Sigmoid colon (tissue), 7 donors: Measurements from ENCODE around the gene TTLL3. TPM values are rescaled to one million over a fixed set of nuclear protein-coding genes. Genes with fewer than 3 reads are reported as not detected.

ENCODE experiments used
- DNase-seq: peaks from one replicate; pipeline ENCODE4 v3.0.0-alpha.2; 2019
- H3K27ac ChIP-seq, 4 donors: fragments of 200-600 bp; sonication (generic); one replicate each; pipeline ENCODE4 v1.5.1; 2016 to 2019; ENCODE audit warnings: mild to moderate bottlenecking in 1 of 4
- H3K27me3 ChIP-seq, 3 donors: fragments of 200-600 bp; sonication (generic); one replicate each; pipeline ENCODE4 v1.5.1; 2019; ENCODE audit warnings: mild to moderate bottlenecking in 1 of 3
- H3K36me3 ChIP-seq, 4 donors: fragments of 200-600 bp; sonication (generic); one replicate each; pipeline ENCODE4 v1.5.1; 2016 to 2019
- H3K4me1 ChIP-seq, 4 donors: fragments of 200-600 bp; sonication (generic); one replicate each; pipeline ENCODE4 v1.5.1; 2017 to 2019
- H3K4me3 ChIP-seq, 4 donors: fragments of 200-600 bp; sonication (generic); one replicate each; pipeline ENCODE4 v1.5.1; 2017 to 2019; ENCODE audit warnings: mild to moderate bottlenecking in 2 of 4, moderate library complexity in 1 of 4
- H3K9me3 ChIP-seq, 4 donors: fragments of 200-600 bp in 3 of 4; sonication (generic) in 3 of 4; one replicate each; pipeline versions ENCODE4 v1.5.1 to v1.6.1; 2013 to 2019
- EP300 ChIP-seq, 4 donors: sonication (generic); formaldehyde crosslinking; IDR thresholded peaks; one replicate each; pipeline ENCODE4 v1.6.1; 2017; ENCODE audit warnings: antibody characterized with exemption in 4 of 4
- POLR2A ChIP-seq, 2 donors: fragments of 450-650 bp; IDR thresholded peaks; one replicate each; pipeline ENCODE4 v1.6.1; 2016; ENCODE audit warnings: antibody characterized with exemption in 2 of 2, mild to moderate bottlenecking in 2 of 2, moderate library complexity in 2 of 2
- POLR2AphosphoS5 ChIP-seq, 4 donors: sonication (generic); formaldehyde crosslinking; IDR thresholded peaks; one replicate each; pipeline ENCODE4 v1.6.1; 2017; ENCODE audit warnings: antibody characterized with exemption in 4 of 4
- WGBS, 2 donors: extraction: QIAGEN DNeasy Blood & Tissue Kit; methylation state at CpG; one replicate each; pipeline ENCODE4 v1.1.7; 2013; 5-methylcytosine and 5-hydroxymethylcytosine counted together
- intact Hi-C: fragments of 100-400 bp; cut with DNase I; formaldehyde crosslinking; loops from one replicate; pipeline ENCODE4 v1.15.1; 2023
- polyA plus RNA-seq, 3 donors: library from polyadenylated mRNA; stranded (reverse); fragments of 200-250 nt; gene quantifications; one replicate each; pipeline ENCODE4 v1.2.3, GENCODE V29; 2013
- total RNA-seq, 4 donors: library from RNA; depleted of rRNA; stranded (reverse); fragments of >200 nt; gene quantifications; one replicate each; pipeline ENCODE4 v1.1.0, GENCODE V29; 2016
- TF ChIP-seq, protein P1 (sequence below), 4 experiments: fragments of 450-650 bp in 3 of 4; fragments of 200-600 bp in 1 of 4; IDR thresholded peaks; one replicate each; pipeline ENCODE4 v1.5.1; 2016 to 2019; ENCODE audit warnings: antibody characterized with exemption in 4 of 4, mild to moderate bottlenecking in 3 of 4, moderate library complexity in 2 of 4
- donor health status: healthy with polysubstance abuse.
- donor health status: Bipolar disorder and iron deficiency.
- donor health status: healthy.

The TTLL3 gene
- total and polyA plus RNA-seq, 7 donors, result 4.4 to 117 (median 35.3) TPM

DNA sequence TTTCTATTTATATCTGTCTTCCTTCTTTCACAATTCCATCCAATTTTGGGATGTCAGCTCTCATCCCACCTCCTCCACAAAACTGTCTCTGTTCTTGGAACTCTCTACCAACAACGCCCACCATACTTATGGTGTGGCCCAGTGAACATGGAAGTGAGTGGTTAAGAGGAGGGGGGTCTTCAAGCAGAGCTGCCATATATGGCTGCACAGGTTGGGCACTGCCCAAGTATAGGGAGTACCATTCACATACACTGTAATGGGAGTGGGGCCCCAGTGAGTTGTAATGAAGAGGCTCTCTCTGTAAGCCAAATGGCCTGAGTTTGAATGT is 32.4 kb upstream of the TTLL3 start:
- WGBS, 2 donors, result 88 to 91% methylated on average over 1 of the region's 1 CpG
- peak overlapping the region in 2 of 4 donors; percentile 18 to 32 for H3K27ac ChIP-seq

DNA sequence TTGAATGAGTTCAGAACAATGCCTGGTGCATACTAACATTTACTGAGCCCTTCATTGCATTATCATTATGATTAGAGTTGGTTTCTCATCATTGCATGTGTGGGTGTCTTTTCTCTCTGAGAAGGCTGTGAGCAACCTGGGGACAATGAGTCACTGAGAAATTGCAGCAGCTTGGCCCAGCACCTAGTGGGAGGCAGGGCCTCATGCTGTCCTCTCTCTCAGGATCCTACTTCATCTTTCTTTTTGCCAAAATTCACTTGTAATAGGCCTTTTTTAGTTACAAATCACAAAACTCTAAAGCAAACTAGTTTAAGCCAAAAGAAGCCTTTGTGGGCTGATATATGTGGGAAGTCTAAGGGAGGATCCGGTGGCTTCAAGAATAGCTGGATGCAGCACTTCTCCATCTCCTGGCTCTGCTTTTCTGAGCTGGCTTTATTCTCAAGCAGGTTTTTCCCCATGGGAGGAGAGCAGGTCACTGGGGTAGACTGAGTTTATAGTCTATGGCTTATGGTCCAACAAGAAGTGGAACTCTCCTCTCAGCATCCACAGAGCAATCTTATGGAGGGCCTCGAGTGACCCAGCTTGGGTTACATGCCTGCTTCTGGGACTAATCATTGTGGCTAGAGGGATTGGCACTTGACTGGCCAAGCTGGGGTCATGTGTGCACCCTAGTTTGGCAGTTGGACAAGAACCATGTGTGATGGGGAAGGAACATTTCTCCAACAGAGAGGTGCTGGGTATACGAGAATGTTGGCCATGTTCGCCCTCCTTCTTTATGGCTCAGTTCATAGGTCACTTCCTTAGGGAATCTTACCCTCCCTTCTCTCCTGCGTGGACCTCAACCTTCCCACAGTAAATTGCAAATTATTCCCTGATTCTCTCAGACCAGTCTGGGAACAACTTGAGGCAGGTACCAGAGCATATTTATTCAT is 31.7 kb upstream of the TTLL3 start:
- intact Hi-C loops, result no loop called here
- no peak for DNase-seq
- H3K27ac ChIP-seq, result peak overlapping the region in 3 of 4 donors; percentile 18 to 32 (median 23)

More for the DNA sequence above, 32.4 kb upstream of the TTLL3 start:
- intact Hi-C loops, result no loop called here
- Histone ChIP-seq H3K4me3 (no peak overlapping the region), H3K36me3 (peaks cover 7 to 36% (median 20%) of the 10 kb centered on the region in 4 donors), H3K4me1 (peaks cover 0 to 9% (median 7%) of the 10 kb centered on the region in 4 donors), H3K27me3 (no peaks in the 10 kb centered on the region), H3K9me3 (no peaks in the 10 kb centered on the region)
- TF ChIP-seq POLR2AphosphoS5 (IDR thresholded peaks at IDR 0.05) (no peak), EP300 (IDR thresholded peaks at IDR 0.05) (no peak), POLR2A (IDR thresholded peaks at IDR 0.05) (no peak)
- TF ChIP-seq, protein P1, sequence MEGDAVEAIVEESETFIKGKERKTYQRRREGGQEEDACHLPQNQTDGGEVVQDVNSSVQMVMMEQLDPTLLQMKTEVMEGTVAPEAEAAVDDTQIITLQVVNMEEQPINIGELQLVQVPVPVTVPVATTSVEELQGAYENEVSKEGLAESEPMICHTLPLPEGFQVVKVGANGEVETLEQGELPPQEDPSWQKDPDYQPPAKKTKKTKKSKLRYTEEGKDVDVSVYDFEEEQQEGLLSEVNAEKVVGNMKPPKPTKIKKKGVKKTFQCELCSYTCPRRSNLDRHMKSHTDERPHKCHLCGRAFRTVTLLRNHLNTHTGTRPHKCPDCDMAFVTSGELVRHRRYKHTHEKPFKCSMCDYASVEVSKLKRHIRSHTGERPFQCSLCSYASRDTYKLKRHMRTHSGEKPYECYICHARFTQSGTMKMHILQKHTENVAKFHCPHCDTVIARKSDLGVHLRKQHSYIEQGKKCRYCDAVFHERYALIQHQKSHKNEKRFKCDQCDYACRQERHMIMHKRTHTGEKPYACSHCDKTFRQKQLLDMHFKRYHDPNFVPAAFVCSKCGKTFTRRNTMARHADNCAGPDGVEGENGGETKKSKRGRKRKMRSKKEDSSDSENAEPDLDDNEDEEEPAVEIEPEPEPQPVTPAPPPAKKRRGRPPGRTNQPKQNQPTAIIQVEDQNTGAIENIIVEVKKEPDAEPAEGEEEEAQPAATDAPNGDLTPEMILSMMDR (IDR thresholded peaks at IDR 0.05), result no peak
- no peak for DNase-seq

DNA sequence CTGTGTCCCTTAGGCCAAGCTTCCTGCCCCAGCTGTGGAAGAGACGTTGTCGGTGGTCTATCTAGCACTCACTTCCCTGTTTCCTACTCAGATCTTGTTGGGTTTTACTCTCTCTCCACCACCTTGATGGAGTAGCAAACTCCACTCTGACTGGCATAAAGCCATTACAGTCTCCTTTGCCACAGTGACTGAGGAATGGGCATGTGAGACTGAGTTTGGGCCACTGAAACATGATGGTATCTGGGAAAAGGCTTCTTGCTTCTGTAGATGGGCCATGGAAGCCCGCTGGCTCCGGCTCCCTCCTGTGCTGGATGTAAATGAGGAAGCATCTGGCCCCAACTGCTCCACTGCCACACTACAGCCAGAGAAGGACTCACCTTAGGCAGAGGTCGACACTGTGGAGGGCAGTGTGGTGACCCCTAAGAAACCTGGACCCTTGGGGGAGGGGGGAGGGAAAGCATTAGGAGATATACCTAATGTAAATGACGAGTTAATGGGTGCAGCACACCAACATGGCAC is 30.9 kb upstream of the TTLL3 start:
- Histone ChIP-seq H3K9me3 (no peaks in the 10 kb centered on the region), H3K36me3 (peaks cover 16 to 51% (median 27%) of the 10 kb centered on the region in 4 donors), H3K4me3 (no peak overlapping the region), H3K27me3 (no peaks in the 10 kb centered on the region), H3K27ac (no peak overlapping the region), H3K4me1 (peaks cover 0 to 9% (median 7%) of the 10 kb centered on the region in 4 donors)
- no peak for DNase-seq
- 58 to 81% methylated on average over 6 of the region's 6 CpGs for WGBS, 2 donors
- intact Hi-C loops, result no loop called here
- TF ChIP-seq POLR2A (IDR thresholded peaks at IDR 0.05), result no peak
- TF ChIP-seq, protein P1 (IDR thresholded peaks at IDR 0.05), result no peak
- TF ChIP-seq EP300 (IDR thresholded peaks at IDR 0.05), result no peak
- no peak for TF ChIP-seq POLR2AphosphoS5 (IDR thresholded peaks at IDR 0.05)

More for the DNA sequence above, 31.7 kb upstream of the TTLL3 start:
- peaks cover 9 to 44% (median 20%) of the 10 kb centered on the region in 4 donors for H3K36me3 ChIP-seq
- no peak overlapping the region for H3K4me3 ChIP-seq
- no peaks in the 10 kb centered on the region for H3K27me3 ChIP-seq
- peaks cover 0 to 9% (median 7%) of the 10 kb centered on the region in 4 donors for H3K4me1 ChIP-seq
- TF ChIP-seq EP300 (IDR thresholded peaks at IDR 0.05), result no peak
- TF ChIP-seq POLR2AphosphoS5 (IDR thresholded peaks at IDR 0.05), result no peak
- no peak for TF ChIP-seq POLR2A (IDR thresholded peaks at IDR 0.05)
- TF ChIP-seq, protein P1 (IDR thresholded peaks at IDR 0.05), result no peak
- no peaks in the 10 kb centered on the region for H3K9me3 ChIP-seq
- 46 to 71% methylated on average over 5 of the region's 5 CpGs for WGBS, 2 donors

DNA sequence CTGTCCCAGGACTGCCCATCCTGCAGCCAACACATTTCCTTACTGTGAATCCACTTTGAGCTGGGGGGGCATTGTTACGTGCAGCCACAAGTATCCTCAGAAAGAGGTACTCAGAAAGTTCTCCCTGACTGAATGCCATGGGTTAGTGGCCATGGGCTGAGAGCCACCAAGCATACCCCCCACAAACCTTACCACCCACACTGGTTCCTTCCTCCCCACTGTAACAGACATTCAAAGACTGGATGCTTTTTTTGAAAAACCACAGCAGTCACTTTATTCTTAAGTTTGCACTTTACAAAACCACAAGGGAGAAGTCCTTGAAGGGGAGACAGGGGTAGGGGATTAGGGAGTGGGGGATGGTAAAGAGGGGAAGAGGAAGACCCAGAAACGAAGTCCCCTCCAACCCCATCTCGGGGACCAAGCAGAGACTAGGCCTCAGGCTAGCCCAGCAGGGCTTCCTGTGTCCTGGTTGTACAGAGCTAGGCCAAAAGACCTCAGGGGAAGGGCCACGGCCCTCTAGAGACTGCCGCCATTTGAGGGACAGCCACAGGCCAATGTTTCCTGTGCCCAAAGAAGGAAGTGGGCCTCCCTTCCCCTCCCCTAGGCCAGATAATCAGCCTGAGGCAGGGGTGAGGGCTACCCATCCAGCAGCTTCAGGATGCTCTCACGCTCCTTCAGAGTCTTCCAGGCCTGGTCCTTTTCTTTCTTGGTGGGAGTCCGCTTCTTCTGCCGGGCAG is 30.2 kb upstream of the TTLL3 start:
- no peaks in the 10 kb centered on the region for H3K27me3 ChIP-seq
- DNase-seq, result no peak
- peaks cover 0 to 9% (median 7%) of the 10 kb centered on the region in 4 donors for H3K4me1 ChIP-seq
- H3K4me3 ChIP-seq, result no peak overlapping the region
- H3K9me3 ChIP-seq, result no peaks in the 10 kb centered on the region
- whole genome bisulfite sequencing, 2 donors, result 54 to 84% methylated on average over 8 of the region's 8 CpGs
- intact Hi-C loops, result no loop called here
- TF ChIP-seq POLR2AphosphoS5 (IDR thresholded peaks at IDR 0.05) (no peak), EP300 (IDR thresholded peaks at IDR 0.05) (no peak), POLR2A (IDR thresholded peaks at IDR 0.05) (no peak)
- TF ChIP-seq, protein P1 (IDR thresholded peaks at IDR 0.05), result no peak
- H3K27ac ChIP-seq, result peak overlapping the region in 3 of 4 donors; percentile 1 to 45 (median 9)
- H3K36me3 ChIP-seq, result peaks cover 21 to 58% (median 30%) of the 10 kb centered on the region in 4 donors
